Right lobe of liver (tissue), 6 donors: ENCODE data around the gene KDM3A. TPM values are rescaled to one million over a fixed set of nuclear protein-coding genes. Genes with fewer than 3 reads are reported as not detected.

Source experiments
- ATAC-seq, 4 donors: fragments of 200-7000 bp; cut with Tn5 transposase; one replicate each; pipeline ENCODE4 v1.9.1; 2020; ENCODE audit warnings: mild to moderate bottlenecking in 4 of 4, moderate library complexity in 4 of 4
- DNase-seq, 3 donors: peaks; one replicate each; pipeline ENCODE4 v3.0.0-alpha.2; 2020
- H3K27ac ChIP-seq, 3 donors: fragments of 200-600 bp; one replicate each; pipeline ENCODE4 v1.8.0; 2022
- H3K27me3 ChIP-seq, 2 donors: fragments of 200-600 bp; one replicate each; pipeline ENCODE4 v1.8.0; 2022
- H3K36me3 ChIP-seq, 4 donors: fragments of 200-600 bp; sonication (generic) in 1 of 4; one replicate each; pipeline versions ENCODE4 v1.5.1 to v1.8.0; 2017 to 2022; ENCODE audit warnings: control low read depth in 1 of 4
- H3K4me1 ChIP-seq, 4 donors: fragments of 200-600 bp; sonication (generic) in 1 of 4; one replicate each; pipeline versions ENCODE4 v1.5.1 to v1.8.0; 2017 to 2022; ENCODE audit warnings: control low read depth in 1 of 4
- H3K4me3 ChIP-seq, 3 donors: fragments of 200-600 bp; one replicate each; pipeline ENCODE4 v1.8.0; 2022
- H3K9me3 ChIP-seq, 4 donors: fragments of 200-600 bp; sonication (generic) in 1 of 4; one replicate each; pipeline versions ENCODE4 v1.5.1 to v1.8.0; 2017 to 2022; ENCODE audit warnings: control low read depth in 1 of 4
- CTCF ChIP-seq, 4 donors: fragments of 200-600 bp in 3 of 4; fragments of 450-650 bp in 1 of 4; IDR thresholded peaks; one replicate each; pipeline versions ENCODE4 v1.5.1 to v1.8.0; 2016 to 2022; ENCODE audit warnings: antibody characterized with exemption in 4 of 4, mild to moderate bottlenecking in 2 of 4
- POLR2A ChIP-seq: fragments of 450-650 bp; IDR thresholded peaks from one replicate; pipeline ENCODE4 v1.6.1; 2017; ENCODE audit warnings: antibody characterized with exemption, mild to moderate bottlenecking
- WGBS: methylation state at CpG from one replicate; pipeline ENCODE4 v1.1.6; 2018; ENCODE audit warnings: low coverage, low lambda C conversion rate; ENCODE audit not compliant: insufficient coverage; ENCODE audit errors: missing lambda C conversion rate; 5-methylcytosine and 5-hydroxymethylcytosine counted together
- intact Hi-C, 2 donors: fragments of 100-400 bp; cut with DNase I; formaldehyde crosslinking; loops; one replicate each; pipeline versions ENCODE4 v1.11.2 to v1.14.1; 2022
- total RNA-seq, 6 experiments: library from RNA; depleted of rRNA in 2 of 6; stranded (reverse); fragments of >200 nt in 2 of 6; fragmentation: NEBNext Ultra II Directional in 3 of 6; extraction: Animal tissue kit (Norgen Biotek cat#: 25700) in 3 of 6; gene quantifications; one replicate each; pipeline versions ENCODE4 v1.1.0 to v1.2.4, GENCODE V29; 2016 to 2023
- donor health status: DM: no; HTN: yes; CAD: no.
- donor health status: DM: no; HTN: no; CAD: no.
- donor health status: DM: no; HTN: no; CAD: no.
- donor health status: DM: no; HTN: yes; CAD: no.
- donor health status: DM: no; HTN: yes; CAD: no.

KDM3A gene
- total RNA-seq, 6 experiments from 2014 or later, result 7.2 to 40.8 (median 13.6) TPM

GRCh38 chr2:86476092-86476491 is 34.9 kb downstream of the KDM3A start:
- intact Hi-C loops, result no loop called here

GRCh38 chr2:86476918-86477317 is 35.7 kb downstream of the KDM3A start:
- WGBS, result 24% methylated on average over 2 of the region's 3 CpGs
- H3K27ac ChIP-seq, result no peak overlapping the region
- ATAC-seq, result peak; percentile 69 to 85 (median 76)

More at GRCh38 chr2:86476092-86476491, 34.9 kb downstream of the KDM3A start:
- DNase-seq, result no peak
- Histone ChIP-seq H3K27ac (no peak overlapping the region), H3K4me1 (peaks cover 0 to 17% (median 2%) of the 10 kb centered on the region in 4 donors), H3K27me3 (no peaks in the 10 kb centered on the region), H3K36me3 (peaks cover 11 to 61% (median 22%) of the 10 kb centered on the region in 4 donors), H3K9me3 (no peaks in the 10 kb centered on the region), H3K4me3 (no peak overlapping the region)
- TF ChIP-seq POLR2A, result no peak
- no peak for TF ChIP-seq CTCF (IDR thresholded peaks at IDR 0.05)
- no peak for ATAC-seq

GRCh38 chr2:86477349-86477748 is 36.2 kb downstream of the KDM3A start:
- H3K27ac ChIP-seq, result no peak overlapping the region
- intact Hi-C loops, result no loop called here
- peaks cover 0 to 17% (median 3%) of the 10 kb centered on the region in 4 donors for H3K4me1 ChIP-seq
- DNase-seq (no peak), ATAC-seq (peak; percentile 36 to 66 (median 52))
- no peak for TF ChIP-seq POLR2A
- TF ChIP-seq CTCF (IDR thresholded peaks at IDR 0.05), result no peak
- peaks cover 15 to 65% (median 28%) of the 10 kb centered on the region in 4 donors for H3K36me3 ChIP-seq
- no peaks in the 10 kb centered on the region for H3K27me3 ChIP-seq
- no peak overlapping the region for H3K4me3 ChIP-seq
- H3K9me3 ChIP-seq, result no peaks in the 10 kb centered on the region

More at GRCh38 chr2:86476918-86477317, 35.7 kb downstream of the KDM3A start:
- H3K36me3 ChIP-seq, result peaks cover 11 to 65% (median 26%) of the 10 kb centered on the region in 4 donors
- H3K9me3 ChIP-seq, result no peaks in the 10 kb centered on the region
- peaks cover 0 to 17% (median 2%) of the 10 kb centered on the region in 4 donors for H3K4me1 ChIP-seq
- H3K27me3 ChIP-seq, result no peaks in the 10 kb centered on the region
- DNase-seq, result peak in 1 of 3 donors; percentile 72
- no peak overlapping the region for H3K4me3 ChIP-seq
- intact Hi-C loops, result no loop called here
- no peak for TF ChIP-seq CTCF (IDR thresholded peaks at IDR 0.05)
- TF ChIP-seq POLR2A, result no peak

GRCh38 chr2:86480105-86480504 is 38.9 kb downstream of the KDM3A start:
- no peaks in the 10 kb centered on the region for H3K27me3 ChIP-seq
- peaks cover 14 to 70% (median 43%) of the 10 kb centered on the region in 4 donors for H3K36me3 ChIP-seq
- ATAC-seq, result peak in 1 of 4 donors; percentile 42
- H3K9me3 ChIP-seq, result no peaks in the 10 kb centered on the region
- no peak overlapping the region for H3K27ac ChIP-seq
- no peak for TF ChIP-seq POLR2A
- TF ChIP-seq CTCF (IDR thresholded peaks at IDR 0.05), result no peak
- intact Hi-C loops, result no loop called here
- no peak overlapping the region for H3K4me3 ChIP-seq
- DNase-seq, result peak in 1 of 3 donors; percentile 24
- H3K4me1 ChIP-seq, result peaks cover 0 to 17% (median 3%) of the 10 kb centered on the region in 4 donors
- 49% methylated on average over 6 of the region's 7 CpGs for WGBS

GRCh38 chr2:86482034-86482433 is 40.9 kb downstream of the KDM3A start:
- 94% methylated on average over 3 of the region's 3 CpGs for WGBS
- no peaks in the 10 kb centered on the region for H3K27me3 ChIP-seq
- intact Hi-C loops, result no loop called here
- peaks cover 14 to 88% (median 50%) of the 10 kb centered on the region in 4 donors for H3K36me3 ChIP-seq
- no peak overlapping the region for H3K27ac ChIP-seq
- no peak for ATAC-seq
- no peak overlapping the region for H3K4me3 ChIP-seq
- TF ChIP-seq POLR2A, result no peak
- TF ChIP-seq CTCF (IDR thresholded peaks at IDR 0.05), result no peak
- DNase-seq, result no peak
- H3K9me3 ChIP-seq, result no peaks in the 10 kb centered on the region
- peaks cover 0 to 5% (median 1%) of the 10 kb centered on the region in 4 donors for H3K4me1 ChIP-seq
